ENCODE measurements around the gene TOR1B. TPM values are rescaled to one million over a fixed set of nuclear protein-coding genes. Genes with fewer than 3 reads are reported as not detected.
"Not testable (repeated sequence)": the region's sequence is repeated elsewhere in the genome, so short reads cannot be mapped to it uniquely, and the experiment has no call there.

Gene TOR1B
- total RNA-seq, 1 donor from 2014 or later, result 18.0 TPM

GRCh38 chr9:129778469-129778868, 24.5 kb upstream of the TOR1B start:
- TF ChIP-seq CTCF (conservative IDR thresholded peaks at IDR 0.05), result no peak
- H3K4me1 Mint-ChIP-seq, result peaks cover 15% of the 10 kb centered on the region
- no peaks in the 10 kb centered on the region for H3K9me3 Mint-ChIP-seq
- H3K36me3 Mint-ChIP-seq (ENCODE audit: low read depth), result no peaks in the 10 kb centered on the region
- H3K27ac Mint-ChIP-seq (ENCODE audit: unreplicated experiment), result no peak overlapping the region
- no peak for DNase-seq (ENCODE audit: low read depth, low spot score)
- H3K4me3 Mint-ChIP-seq, result no peak overlapping the region
- H3K27me3 Mint-ChIP-seq (ENCODE audit: low read depth), result no peaks in the 10 kb centered on the region

- Mint-ChIP-seq H3K9me3 (no peaks in the 10 kb centered on the region), H3K27me3 (ENCODE audit: low read depth) (peaks cover 3% of the 10 kb centered on the region), H3K27ac (ENCODE audit: unreplicated experiment) (no peak overlapping the region), H3K4me3 (no peak overlapping the region), H3K4me1 (peaks cover 13% of the 10 kb centered on the region), H3K36me3 (ENCODE audit: low read depth) (no peaks in the 10 kb centered on the region)
- DNase-seq (ENCODE audit: low read depth, low spot score), result no peak
- no peak for TF ChIP-seq CTCF (conservative IDR thresholded peaks at IDR 0.05)
Measured at GRCh38 chr9:129779560-129780190, 23.3 kb upstream of the TOR1B start.

DNA sequence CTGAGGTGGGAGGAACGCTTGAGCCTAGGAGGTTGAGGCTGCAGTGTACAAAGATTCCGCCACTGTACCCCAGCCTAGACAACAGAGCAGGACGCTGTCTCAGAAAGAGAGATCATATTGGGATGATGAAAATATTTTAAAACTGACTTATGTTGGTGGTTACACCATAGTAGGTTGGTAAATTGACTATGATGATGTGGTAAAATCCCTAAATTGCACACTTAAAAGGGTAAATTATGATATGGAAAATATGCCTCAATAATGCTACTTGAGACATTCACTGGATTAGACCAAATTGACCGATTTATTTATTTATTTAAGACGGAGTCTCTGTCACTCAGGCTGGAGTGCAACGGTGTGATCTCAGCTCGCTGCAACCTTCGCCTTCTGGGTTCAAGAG, 21.9 kb upstream of the TOR1B start:
- H3K27ac Mint-ChIP-seq (ENCODE audit: unreplicated experiment), result no peak overlapping the region
- H3K27me3 Mint-ChIP-seq (ENCODE audit: low read depth), result peaks cover 14% of the 10 kb centered on the region
- no peaks in the 10 kb centered on the region for H3K36me3 Mint-ChIP-seq (ENCODE audit: low read depth)
- TF ChIP-seq CTCF (conservative IDR thresholded peaks at IDR 0.05), result no peak
- no peak for DNase-seq (ENCODE audit: low read depth, low spot score)
- H3K4me3 Mint-ChIP-seq, result no peak overlapping the region
- peaks cover 13% of the 10 kb centered on the region for H3K4me1 Mint-ChIP-seq
- H3K9me3 Mint-ChIP-seq, result no peaks in the 10 kb centered on the region

DNA sequence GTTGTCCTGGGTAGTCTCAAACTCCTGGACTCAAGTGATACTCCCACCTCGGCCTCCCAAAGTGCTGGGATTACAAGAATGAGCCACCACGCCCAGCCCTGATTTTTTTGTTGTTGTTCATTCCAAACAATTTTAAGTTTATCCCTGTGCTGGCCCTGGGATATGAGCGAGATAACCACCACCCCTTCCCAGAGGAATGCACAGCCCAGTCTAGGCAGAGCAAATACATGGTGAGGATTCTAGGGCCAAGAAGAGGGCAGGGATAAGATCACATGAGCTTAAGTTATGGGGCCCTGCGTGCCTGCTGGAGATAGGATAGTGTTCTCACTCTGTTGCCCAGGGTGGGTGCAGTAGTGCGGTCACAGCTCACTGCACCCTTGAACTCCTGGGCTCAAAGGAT, 21.0 kb upstream of the TOR1B start:
- DNase-seq (ENCODE audit: low read depth, low spot score), result no peak
- Mint-ChIP-seq H3K36me3 (ENCODE audit: low read depth) (no peaks in the 10 kb centered on the region), H3K4me3 (no peak overlapping the region), H3K27me3 (ENCODE audit: low read depth) (peaks cover 22% of the 10 kb centered on the region), H3K27ac (ENCODE audit: unreplicated experiment) (peak overlapping the region; percentile 71), H3K9me3 (no peaks in the 10 kb centered on the region), H3K4me1 (peaks cover 12% of the 10 kb centered on the region)
- no peak for TF ChIP-seq CTCF (conservative IDR thresholded peaks at IDR 0.05)

GRCh38 chr9:129783516-129784361, 19.2 kb upstream of the TOR1B start:
- peak; percentile 72 for DNase-seq (ENCODE audit: low read depth, low spot score)
- no peaks in the 10 kb centered on the region for H3K9me3 Mint-ChIP-seq
- TF ChIP-seq CTCF (conservative IDR thresholded peaks at IDR 0.05), result peak; percentile 93
- no peak overlapping the region for H3K4me3 Mint-ChIP-seq
- H3K27me3 Mint-ChIP-seq (ENCODE audit: low read depth), result peaks cover 34% of the 10 kb centered on the region
- H3K27ac Mint-ChIP-seq (ENCODE audit: unreplicated experiment), result no peak overlapping the region
- H3K4me1 Mint-ChIP-seq, result peaks cover 4% of the 10 kb centered on the region
- H3K36me3 Mint-ChIP-seq (ENCODE audit: low read depth), result no peaks in the 10 kb centered on the region

- H3K4me3 Mint-ChIP-seq; H3K27ac Mint-ChIP-seq (ENCODE audit: unreplicated experiment); H3K36me3 Mint-ChIP-seq (ENCODE audit: low read depth); H3K4me1 Mint-ChIP-seq; DNase-seq (ENCODE audit: low read depth, low spot score); H3K9me3 Mint-ChIP-seq: not testable (repeated sequence)
- peaks cover 43% of the 10 kb centered on the region for H3K27me3 Mint-ChIP-seq (ENCODE audit: low read depth)
Measured at GRCh38 chr9:129784970-129785369, 18.0 kb upstream of the TOR1B start.
